Left renal pelvis (tissue), 4 donors: ENCODE results near the gene CLCN7. TPM values are rescaled to one million over a fixed set of nuclear protein-coding genes. Genes with fewer than 3 reads are reported as not detected.
"Not testable (repeated sequence)": the region's sequence is repeated elsewhere in the genome, so short reads cannot be mapped to it uniquely, and the experiment has no call there.

ENCODE experiments used
- DNase-seq, 4 donors: peaks; one replicate each; pipeline ENCODE4 v3.0.0-alpha.2; 2013; ENCODE audit warnings: low read depth in 4 of 4, low spot score in 3 of 4
- polyA plus RNA-seq, 4 donors: library from polyadenylated mRNA; unstranded; fragments of 120-200 nt; gene quantifications; one replicate each; pipeline ENCODE4 v1.2.1, GENCODE V29; 2013; ENCODE audit not compliant: insufficient read length in 4 of 4

CLCN7 gene
- polyA plus RNA-seq, 4 donors = 38.3 to 68.6 (median 47.1) TPM

GRCh38 chr16:1488619-1489018 is 13.8 kb upstream of the CLCN7 start, which contains the start of gene PTX4:
Gene PTX4, minus strand, starts transcription at chr16:1488944. Its CDS starts 35 bp downstream, at chr16:1488909.
- no peak for DNase-seq

GRCh38 chr16:1488054-1488601 is 13.3 kb upstream of the CLCN7 start:
- DNase-seq = no peak

- no peak for DNase-seq
Observed at GRCh38 chr16:1487395-1488053, 12.7 kb upstream of the CLCN7 start.

- DNase-seq = no peak
Observed at GRCh38 chr16:1486551-1487390, 11.9 kb upstream of the CLCN7 start.

GRCh38 chr16:1485847-1486496 is 11.1 kb upstream of the CLCN7 start:
- DNase-seq = no peak

GRCh38 chr16:1481906-1482835 is 7.3 kb upstream of the CLCN7 start:
- no peak for DNase-seq

GRCh38 chr16:1478937-1479336 is 4.1 kb upstream of the CLCN7 start:
- not testable (repeated sequence) for DNase-seq

- no peak for DNase-seq
Observed at GRCh38 chr16:1477033-1477432, 2.2 kb upstream of the CLCN7 start.

GRCh38 chr16:1475552-1476114 is 805 bp upstream of the CLCN7 start:
- no peak for DNase-seq

GRCh38 chr16:1474082-1474795 is 589 bp downstream of the CLCN7 start:
- DNase-seq = no peak

GRCh38 chr16:1472974-1473373 is 1.9 kb downstream of the CLCN7 start:
- no peak for DNase-seq

GRCh38 chr16:1471569-1472194 is 3.1 kb downstream of the CLCN7 start:
- no peak for DNase-seq

GRCh38 chr16:1470481-1471251 is 4.2 kb downstream of the CLCN7 start:
- no peak for DNase-seq

- DNase-seq = no peak
Observed at GRCh38 chr16:1469693-1470201, 5.1 kb downstream of the CLCN7 start.

- DNase-seq = not testable (repeated sequence)
Observed at GRCh38 chr16:1469141-1469540, 5.7 kb downstream of the CLCN7 start.

GRCh38 chr16:1468426-1468810 is 6.4 kb downstream of the CLCN7 start:
- DNase-seq = no peak

- no peak for DNase-seq
Observed at GRCh38 chr16:1466968-1467521, 7.8 kb downstream of the CLCN7 start.
